Activated naive CD4-positive, alpha-beta T cell treated with anti-CD3 and anti-CD28 coated beads, Interleukin-2, amount 50 U/mL, for 72 hours (primary cell): Measurements from ENCODE around the gene EEF2K. TPM values are rescaled to one million over a fixed set of nuclear protein-coding genes. Genes with fewer than 3 reads are reported as not detected.
"Not testable (repeated sequence)": the region's sequence is repeated elsewhere in the genome, so short reads cannot be mapped to it uniquely, and the experiment has no call there.

Experiments used
- ATAC-seq, 2 donors: fragments of 150-1000 bp; cut with Tn5 transposase; 2 replicates each; pipeline ENCODE4 v1.10.0; 2021; ENCODE audit warnings: mild to moderate bottlenecking in 2 of 2, moderate library complexity in 2 of 2
- DNase-seq, 2 donors: peaks; one replicate each; pipeline ENCODE4 v3.0.0; 2021 to 2022; ENCODE audit warnings: low spot score in 2 of 2
- H3K27ac Mint-ChIP-seq, 2 donors: one replicate each; pipeline ENCODE4 v1.8.0; 2022; ENCODE audit warnings: mild to moderate bottlenecking in 2 of 2, mixed read lengths in 2 of 2
- H3K36me3 Mint-ChIP-seq, 2 donors: one replicate each; pipeline ENCODE4 v1.8.0; 2022; ENCODE audit warnings: mixed read lengths in 2 of 2
- H3K9me3 Mint-ChIP-seq, 2 donors: one replicate each; pipeline ENCODE4 v1.8.0; 2022; ENCODE audit warnings: mixed read lengths in 2 of 2
- total RNA-seq, 2 donors: library from RNA; stranded (reverse); gene quantifications; one replicate each; pipeline ENCODE4 v1.2.3, GENCODE V29; 2022

Gene EEF2K
- total RNA-seq, 2 donors from 2014 or later = 7.8 to 28.1 TPM

- Mint-ChIP-seq H3K9me3 (no peaks in the 10 kb centered on the region), H3K27ac (no peak overlapping the region), H3K36me3 (no peaks in the 10 kb centered on the region)
- DNase-seq (no peak), ATAC-seq (no peak)
These were observed 85.8 kb downstream of the EEF2K start for GRCh38 chr16:22291860-22292318.

- no peak for ATAC-seq
- DNase-seq = no peak
- Mint-ChIP-seq H3K36me3 (no peaks in the 10 kb centered on the region), H3K9me3 (no peaks in the 10 kb centered on the region), H3K27ac (no peak overlapping the region)
These were observed 86.2 kb downstream of the EEF2K start for GRCh38 chr16:22292320-22292719.

- Mint-ChIP-seq H3K27ac (no peak overlapping the region), H3K36me3 (peaks cover 8 to 9% of the 10 kb centered on the region in 2 donors), H3K9me3 (no peaks in the 10 kb centered on the region)
- ATAC-seq = no peak
- no peak for DNase-seq
These were observed 87.3 kb downstream of the EEF2K start for GRCh38 chr16:22293137-22294106.

- peak in 1 of 2 donors; percentile 1 for ATAC-seq
These were observed 90.4 kb downstream of the EEF2K start for GRCh38 chr16:22296225-22297113.

GRCh38 chr16:22297114-22297870 lies 91.2 kb downstream of the EEF2K start, which contains the start of gene POLR3E:
TSS of gene POLR3E (plus strand) at chr16:22297409. CDS start at chr16:22302969, 5,560 bp downstream.
- ATAC-seq = peak; percentile 83 to 86
- Mint-ChIP-seq H3K36me3 (peaks cover 8 to 21% of the 10 kb centered on the region in 2 donors), H3K9me3 (no peaks in the 10 kb centered on the region), H3K27ac (peak within 1 kb of the TSS; percentile 99 to 100)
- peak; percentile 100 for DNase-seq

More at GRCh38 chr16:22296225-22297113, 90.4 kb downstream of the EEF2K start:
- Mint-ChIP-seq H3K27ac (peak overlapping the region; percentile 99 to 100), H3K9me3 (no peaks in the 10 kb centered on the region), H3K36me3 (peaks cover 8 to 16% of the 10 kb centered on the region in 2 donors)
- peak; percentile 18 to 34 for DNase-seq

GRCh38 chr16:22297871-22298733 lies 92.0 kb downstream of the EEF2K start:
- ATAC-seq (peak; percentile 60 to 68), DNase-seq (peak; percentile 80 to 81)
- peaks cover 8 to 24% of the 10 kb centered on the region in 2 donors for H3K36me3 Mint-ChIP-seq
- H3K9me3 Mint-ChIP-seq = no peaks in the 10 kb centered on the region
- H3K27ac Mint-ChIP-seq = peak overlapping the region; percentile 99 to 100

GRCh38 chr16:22299036-22299435 lies 93.0 kb downstream of the EEF2K start:
- H3K36me3 Mint-ChIP-seq = peaks cover 8 to 24% of the 10 kb centered on the region in 2 donors
- H3K9me3 Mint-ChIP-seq = no peaks in the 10 kb centered on the region
- ATAC-seq (no peak), DNase-seq (no peak)
- peak overlapping the region; percentile 99 to 100 for H3K27ac Mint-ChIP-seq

GRCh38 chr16:22300427-22301071 lies 94.5 kb downstream of the EEF2K start:
- Mint-ChIP-seq H3K36me3 (peaks cover 8 to 24% of the 10 kb centered on the region in 2 donors), H3K9me3 (no peaks in the 10 kb centered on the region), H3K27ac (peak overlapping the region; percentile 36 to 100)
- ATAC-seq = no peak
- DNase-seq = peak in 1 of 2 donors; percentile 51

- not testable (repeated sequence) for ATAC-seq, H3K9me3 Mint-ChIP-seq
- peak in 1 of 2 donors; percentile 37 for DNase-seq
- Mint-ChIP-seq H3K36me3 (peaks cover 8 to 24% of the 10 kb centered on the region in 2 donors), H3K27ac (peak overlapping the region; percentile 44 to 100)
These were observed 95.3 kb downstream of the EEF2K start for GRCh38 chr16:22301423-22301822.

GRCh38 chr16:22302776-22303363 lies 96.8 kb downstream of the EEF2K start:
- ATAC-seq (no peak), DNase-seq (peak in 1 of 2 donors; percentile 49)
- H3K9me3 Mint-ChIP-seq = no peaks in the 10 kb centered on the region
- peak overlapping the region in 1 of 2 donors; percentile 82 for H3K27ac Mint-ChIP-seq
- H3K36me3 Mint-ChIP-seq = peaks cover 5 to 20% of the 10 kb centered on the region in 2 donors

GRCh38 chr16:22304411-22304810 lies 98.3 kb downstream of the EEF2K start:
- Mint-ChIP-seq H3K27ac (peak overlapping the region in 1 of 2 donors; percentile 79), H3K36me3 (peaks cover 6 to 8% of the 10 kb centered on the region in 2 donors), H3K9me3 (no peaks in the 10 kb centered on the region)
- ATAC-seq (no peak), DNase-seq (no peak)

- ATAC-seq (no peak), DNase-seq (peak in 1 of 2 donors; percentile 53)
- no peaks in the 10 kb centered on the region for H3K9me3 Mint-ChIP-seq
- no peak overlapping the region for H3K27ac Mint-ChIP-seq
- H3K36me3 Mint-ChIP-seq = peaks cover 8% of the 10 kb centered on the region in 2 donors
These were observed 100.7 kb downstream of the EEF2K start for GRCh38 chr16:22306788-22307187.

GRCh38 chr16:22307838-22308237 lies 101.8 kb downstream of the EEF2K start:
- peak overlapping the region; percentile 58 to 90 for H3K27ac Mint-ChIP-seq
- peak in 1 of 2 donors; percentile 48 for DNase-seq
- ATAC-seq = no peak
- H3K36me3 Mint-ChIP-seq = peaks cover 0 to 11% of the 10 kb centered on the region in 2 donors
- H3K9me3 Mint-ChIP-seq = no peaks in the 10 kb centered on the region

GRCh38 chr16:22308824-22309520 lies 102.9 kb downstream of the EEF2K start:
- Mint-ChIP-seq H3K9me3 (no peaks in the 10 kb centered on the region), H3K36me3 (peaks cover 0 to 11% of the 10 kb centered on the region in 2 donors), H3K27ac (no peak overlapping the region)

More at GRCh38 chr16:22308824-22309520, 102.9 kb downstream of the EEF2K start:
- ATAC-seq (no peak), DNase-seq (no peak)
